Keratinocyte (primary cell): ENCODE measurements around the gene CALHM1. TPM values are rescaled to one million over a fixed set of nuclear protein-coding genes. Genes with fewer than 3 reads are reported as not detected.

Source experiments
- DNase-seq: peaks from one replicate; pipeline ENCODE4 v3.0.0-alpha.2; 2011; ENCODE audit warnings: low read depth, missing footprints, low spot score
- FAIRE-seq: peaks from 2 replicates; lab custom pipeline; 2011; peaks lifted over from hg19 to GRCh38; lab: Jason Lieb, UNC
- H2AFZ ChIP-seq: 2 replicates; pipeline ENCODE4 v1.6.0; 2012; ENCODE audit warnings: low read length, control low read depth, inconsistent platforms; ENCODE audit not compliant: control insufficient read depth
- H3K27ac ChIP-seq: 2 replicates; pipeline ENCODE4 v1.5.1; 2011; ENCODE audit warnings: low read length; ENCODE audit not compliant: control insufficient read depth, insufficient read depth
- H3K27me3 ChIP-seq: 3 replicates; pipeline ENCODE4 v1.6.0; 2011; ENCODE audit warnings: low read length; ENCODE audit not compliant: control insufficient read depth, insufficient read depth; ENCODE audit errors: extremely low read depth
- H3K36me3 ChIP-seq, 2 experiments: 2 replicates in 1 of 2; 3 replicates in 1 of 2; pipeline ENCODE4 v1.5.1; 2011; ENCODE audit warnings: low read length in 2 of 2, mild to moderate bottlenecking in 1 of 2; ENCODE audit not compliant: control insufficient read depth in 2 of 2, insufficient read depth in 2 of 2; ENCODE audit errors: extremely low read depth in 1 of 2
- H3K4me1 ChIP-seq: 3 replicates; pipeline ENCODE4 v1.5.1; 2011; ENCODE audit warnings: low read length; ENCODE audit not compliant: control insufficient read depth, insufficient read depth; ENCODE audit errors: extremely low read depth
- H3K4me2 ChIP-seq: 3 replicates; pipeline ENCODE4 v1.6.0; 2011; ENCODE audit warnings: low read depth, low read length; ENCODE audit not compliant: control insufficient read depth, insufficient read depth; ENCODE audit errors: extremely low read depth
- H3K4me3 ChIP-seq, 3 experiments: fragments of 200-600 bp in 1 of 3; sonication (generic) in 1 of 3; 2 replicates in 2 of 3; 3 replicates in 1 of 3; pipeline ENCODE4 v1.5.1; 2011 to 2016; ENCODE audit warnings: low read length in 3 of 3, mild to moderate bottlenecking in 3 of 3, control low read depth in 2 of 3, inconsistent platforms in 1 of 3, low read depth in 1 of 3, mixed read lengths in 1 of 3, mixed run types in 1 of 3, moderate library complexity in 1 of 3; ENCODE audit not compliant: control insufficient read depth in 2 of 3, insufficient read depth in 2 of 3; ENCODE audit errors: extremely low read depth in 1 of 3
- H3K79me2 ChIP-seq: 2 replicates; pipeline ENCODE4 v1.6.0; 2012; ENCODE audit warnings: low read length; ENCODE audit not compliant: control insufficient read depth, insufficient read depth
- H3K9ac ChIP-seq: 3 replicates; pipeline ENCODE4 v1.6.0; 2011; ENCODE audit warnings: low read length; ENCODE audit not compliant: control insufficient read depth, insufficient read depth; ENCODE audit errors: extremely low read depth
- H3K9me1 ChIP-seq: 3 replicates; pipeline ENCODE4 v1.6.0; 2011; ENCODE audit warnings: low read length; ENCODE audit not compliant: control insufficient read depth, insufficient read depth; ENCODE audit errors: extremely low read depth
- H3K9me3 ChIP-seq: 2 replicates; pipeline ENCODE4 v1.5.1; 2012; ENCODE audit warnings: low read depth, low read length; ENCODE audit not compliant: control insufficient read depth
- H4K20me1 ChIP-seq: 3 replicates; pipeline ENCODE4 v1.6.0; 2011; ENCODE audit warnings: low read length; ENCODE audit not compliant: control insufficient read depth, insufficient read depth; ENCODE audit errors: extremely low read depth
- CTCF ChIP-seq, 3 experiments: IDR thresholded peaks in 1 of 3; conservative IDR thresholded peaks in 1 of 3; optimal IDR thresholded peaks in 1 of 3; 2 replicates in 2 of 3; 3 replicates in 1 of 3; pipeline versions ENCODE3 to v1.5.1; 2011; ENCODE audit warnings: low read length in 3 of 3, mild to moderate bottlenecking in 3 of 3, moderate library complexity in 2 of 3, control low read depth in 1 of 3, inconsistent platforms in 1 of 3; ENCODE audit not compliant: insufficient read depth in 2 of 3; ENCODE audit errors: extremely low read depth in 1 of 3
- EZH2 ChIP-seq: IDR thresholded peaks from one replicate; pipeline ENCODE4 v1.6.1; 2012; ENCODE audit warnings: inconsistent platforms, mild to moderate bottlenecking, low read length, moderate library complexity
- dilution Hi-C: fragments of 300-500 bp; cut with MboI; formaldehyde crosslinking; loops from one replicate; pipeline ENCODE4 v1.7.0; 2020; ENCODE audit warnings: low sequenced_read_pairs; ENCODE audit not compliant: extremely low pct_ligation_motif_present
- polyA plus RNA-seq, 5 experiments: library from polyadenylated mRNA; depleted of rRNA in 3 of 5; stranded (reverse) in 3 of 5; stranded (forward) in 1 of 5; unstranded in 1 of 5; fragments of >200 nt; gene quantifications; 1 replicate in 1 of 5; 2 replicates in 3 of 5; 3 replicates in 1 of 5; pipeline versions ENCODE4 v1.2.1 to v1.2.3, GENCODE V29; 2011 to 2012; ENCODE audit warnings: missing spikeins in 2 of 5, low read depth in 1 of 5, low replicate concordance in 1 of 5

The CALHM1 gene
- polyA plus RNA-seq, 1 donor (not counting 4 experiments of a cell fraction or from before 2014, with no cell fraction given): not detected

DNA sequence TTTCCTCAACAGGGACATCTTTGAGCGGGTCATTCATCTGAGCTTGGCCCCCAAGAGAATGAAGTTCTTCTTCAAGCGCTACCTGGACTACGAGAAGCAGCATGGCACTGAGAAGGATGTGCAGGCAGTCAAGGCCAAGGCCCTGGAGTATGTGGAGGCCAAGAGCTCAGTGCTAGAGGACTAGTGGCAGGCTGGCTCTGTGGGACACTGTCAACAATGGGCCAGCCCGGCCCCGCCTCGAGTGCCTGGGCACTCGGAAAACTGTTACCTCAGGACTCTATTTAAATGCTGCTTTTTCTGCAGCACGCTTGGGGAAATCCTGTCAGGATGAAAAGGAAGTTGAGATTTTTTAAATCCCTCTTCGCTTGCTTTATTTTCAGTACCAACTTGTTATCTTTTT, 13.3 kb downstream of the CALHM1 start:
- Histone ChIP-seq H3K9me1 (no peaks in the 10 kb centered on the region), H3K9ac (no peak overlapping the region), H3K27me3 (no peaks in the 10 kb centered on the region), H3K4me1 (no peaks in the 10 kb centered on the region), H3K4me2 (no peak overlapping the region), H3K27ac (no peak overlapping the region), H3K4me3 (no peak overlapping the region), H3K9me3 (no peaks in the 10 kb centered on the region), H3K79me2 (no peaks in the 10 kb centered on the region), H2AFZ (no peak overlapping the region), H3K36me3 (peaks cover 56 to 57% of the 10 kb centered on the region in 2 experiments), H4K20me1 (no peaks in the 10 kb centered on the region)
- DNase-seq (no peak), FAIRE-seq (no peak)
- dilution Hi-C loops: no loop called here
- no peak for TF ChIP-seq CTCF (optimal IDR thresholded peaks at IDR 0.05 in 1 of 3, IDR thresholded peaks at IDR 0.05 in 1 of 3, conservative IDR thresholded peaks at IDR 0.05 in 1 of 3; ENCODE audit: extremely low read depth in 1 of 3, insufficient read depth in 2 of 3, low read length in 3 of 3)
- no peak for TF ChIP-seq EZH2

DNA sequence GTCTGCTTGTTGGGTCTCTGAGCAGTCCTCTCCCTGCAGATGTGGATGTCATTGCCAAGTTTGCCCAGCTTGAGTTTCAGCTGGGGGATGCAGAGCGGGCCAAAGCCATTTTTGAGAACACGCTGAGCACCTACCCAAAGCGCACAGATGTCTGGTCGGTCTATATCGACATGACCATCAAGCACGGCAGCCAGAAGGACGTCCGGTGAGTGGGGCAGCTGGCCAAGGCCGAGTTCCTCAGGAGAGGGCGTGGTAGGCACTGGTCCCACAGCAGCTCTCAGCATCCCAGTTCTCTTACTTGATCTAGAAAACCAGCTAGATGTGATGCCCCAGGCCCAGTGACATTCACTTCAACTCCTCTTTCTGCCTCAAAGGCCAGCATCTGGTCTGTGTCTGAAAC, 14.2 kb downstream of the CALHM1 start:
- TF ChIP-seq EZH2: no peak
- no peak for TF ChIP-seq CTCF (optimal IDR thresholded peaks at IDR 0.05 in 1 of 3, IDR thresholded peaks at IDR 0.05 in 1 of 3, conservative IDR thresholded peaks at IDR 0.05 in 1 of 3; ENCODE audit: extremely low read depth in 1 of 3, insufficient read depth in 2 of 3, low read length in 3 of 3)
- FAIRE-seq (no peak), DNase-seq (no peak)
- H2AFZ ChIP-seq: no peak overlapping the region
- H3K9ac ChIP-seq: no peak overlapping the region
- H3K9me3 ChIP-seq: no peaks in the 10 kb centered on the region
- no peaks in the 10 kb centered on the region for H3K27me3 ChIP-seq
- H3K79me2 ChIP-seq: no peaks in the 10 kb centered on the region
- H3K9me1 ChIP-seq: no peaks in the 10 kb centered on the region
- no peak overlapping the region for H3K4me2 ChIP-seq
- no peak overlapping the region for H3K4me3 ChIP-seq
- no peaks in the 10 kb centered on the region for H3K4me1 ChIP-seq
- H3K27ac ChIP-seq: no peak overlapping the region
- no peaks in the 10 kb centered on the region for H4K20me1 ChIP-seq
- dilution Hi-C loops: no loop called here
- H3K36me3 ChIP-seq: peaks cover 64 to 66% of the 10 kb centered on the region in 2 experiments
